ENCODE results near the gene RPEL1. TPM values are rescaled to one million over a fixed set of nuclear protein-coding genes. Genes with fewer than 3 reads are reported as not detected.
"Not testable (repeated sequence)": the region's sequence is repeated elsewhere in the genome, so short reads cannot be mapped to it uniquely, and the experiment has no call there.

RPEL1 gene
- total RNA-seq, 1 donor from 2014 or later, result not detected

GRCh38 chr10:103215601-103216000 is 30.1 kb upstream of the RPEL1 start:
- no peak for DNase-seq
- Mint-ChIP-seq H3K4me3 (no peak overlapping the region), H3K27ac (no peak overlapping the region), H3K27me3 (peaks cover 4% of the 10 kb centered on the region), H3K36me3 (ENCODE audit: low read depth) (no peaks in the 10 kb centered on the region), H3K9me3 (peaks cover 8% of the 10 kb centered on the region), H3K4me1 (no peaks in the 10 kb centered on the region)
- intact Hi-C loops (cut with micrococcal nuclease), result no loop called here

DNA sequence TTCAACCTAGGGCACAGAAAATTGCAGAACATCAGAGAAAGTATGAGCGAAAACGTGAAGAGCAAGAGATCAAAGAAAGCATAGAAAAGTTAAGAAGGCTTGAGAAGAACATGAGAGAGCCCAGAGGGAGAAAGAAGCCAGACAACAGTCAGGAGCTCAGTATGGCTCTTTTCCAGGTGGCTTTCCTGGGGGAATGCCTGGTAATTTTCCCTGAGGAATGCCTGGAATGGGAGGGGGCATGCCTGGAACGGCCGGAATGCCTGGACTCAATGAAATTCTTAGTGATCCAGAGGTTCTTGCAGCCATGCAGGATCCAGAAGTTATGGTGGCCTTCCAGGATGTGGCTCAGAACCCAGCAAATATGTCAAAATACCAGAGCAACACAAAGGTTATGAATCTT is 29.3 kb upstream of the RPEL1 start:
- H3K9me3 Mint-ChIP-seq; H3K27ac Mint-ChIP-seq; H3K27me3 Mint-ChIP-seq; H3K4me1 Mint-ChIP-seq; H3K36me3 Mint-ChIP-seq (ENCODE audit: low read depth); H3K4me3 Mint-ChIP-seq; DNase-seq; intact Hi-C loops (cut with micrococcal nuclease): not testable (repeated sequence)

DNA sequence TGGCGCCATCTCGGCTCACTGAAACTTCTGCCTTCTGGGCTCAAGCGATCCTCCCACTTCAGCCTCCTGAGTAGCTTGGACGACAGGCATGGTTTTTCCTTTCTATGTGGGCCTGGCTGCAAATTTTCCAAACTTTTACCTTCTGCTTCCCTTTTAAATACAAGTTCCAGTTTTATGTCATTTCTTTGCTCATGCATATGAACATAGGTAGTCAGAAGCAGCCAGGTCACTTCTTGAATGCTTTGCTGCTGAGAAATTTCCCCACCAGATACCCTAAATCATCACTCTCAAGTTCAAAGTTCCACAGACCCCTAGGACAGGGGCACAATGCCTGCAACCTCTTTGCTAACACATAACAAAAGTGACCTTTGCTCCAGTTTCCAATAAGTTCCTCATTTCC is 21.6 kb upstream of the RPEL1 start:
- Mint-ChIP-seq H3K27ac (no peak overlapping the region), H3K4me3 (no peak overlapping the region), H3K36me3 (ENCODE audit: low read depth) (no peaks in the 10 kb centered on the region), H3K27me3 (peaks cover 2% of the 10 kb centered on the region), H3K4me1 (no peaks in the 10 kb centered on the region), H3K9me3 (peaks cover 11% of the 10 kb centered on the region)
- intact Hi-C loops (cut with micrococcal nuclease), result no loop called here
- DNase-seq, result no peak

- H3K36me3 Mint-ChIP-seq (ENCODE audit: low read depth); H3K27ac Mint-ChIP-seq; H3K27me3 Mint-ChIP-seq; DNase-seq; intact Hi-C loops (cut with micrococcal nuclease); H3K4me3 Mint-ChIP-seq; H3K4me1 Mint-ChIP-seq: not testable (repeated sequence)
- peaks cover 11% of the 10 kb centered on the region for H3K9me3 Mint-ChIP-seq
These were observed 21.0 kb upstream of the RPEL1 start for GRCh38 chr10:103224721-103225120.

DNA sequence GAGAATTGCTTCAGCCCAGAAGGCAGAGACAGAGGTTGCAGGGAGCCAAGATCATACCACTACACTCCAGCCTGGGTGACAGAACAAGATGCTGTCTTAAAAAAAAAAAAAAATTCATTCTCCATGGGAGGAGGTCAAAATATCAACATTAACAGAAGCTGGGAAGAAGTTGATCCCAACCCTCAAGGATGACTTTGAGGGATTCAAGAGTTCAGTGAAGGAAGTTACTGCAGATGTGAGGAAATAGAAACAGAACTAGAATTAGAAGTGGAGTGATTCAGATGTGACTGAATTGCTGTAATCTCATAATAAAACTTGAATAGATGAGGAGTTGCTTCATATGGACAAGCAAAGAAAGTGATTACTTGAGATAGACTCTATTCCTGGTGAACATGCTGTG is 19.7 kb upstream of the RPEL1 start:
- intact Hi-C loops (cut with micrococcal nuclease), result no loop called here
- Mint-ChIP-seq H3K9me3 (peaks cover 11% of the 10 kb centered on the region), H3K4me3 (no peak overlapping the region), H3K27me3 (peaks cover 2% of the 10 kb centered on the region), H3K4me1 (no peaks in the 10 kb centered on the region), H3K36me3 (ENCODE audit: low read depth) (no peaks in the 10 kb centered on the region), H3K27ac (no peak overlapping the region)
- no peak for DNase-seq

GRCh38 chr10:103227416-103227815 is 18.3 kb upstream of the RPEL1 start:
- Mint-ChIP-seq H3K4me1 (no peaks in the 10 kb centered on the region), H3K9me3 (peaks cover 8% of the 10 kb centered on the region), H3K27me3 (peaks cover 2% of the 10 kb centered on the region), H3K36me3 (ENCODE audit: low read depth) (no peaks in the 10 kb centered on the region), H3K27ac (no peak overlapping the region), H3K4me3 (no peak overlapping the region)
- DNase-seq, result no peak
- intact Hi-C loops (cut with micrococcal nuclease), result no loop called here

GRCh38 chr10:103231047-103231551 is 14.6 kb upstream of the RPEL1 start:
- Mint-ChIP-seq H3K4me1 (no peaks in the 10 kb centered on the region), H3K4me3 (no peak overlapping the region), H3K27me3 (no peaks in the 10 kb centered on the region), H3K27ac (no peak overlapping the region), H3K36me3 (ENCODE audit: low read depth) (no peaks in the 10 kb centered on the region), H3K9me3 (no peaks in the 10 kb centered on the region)
- DNase-seq, result no peak
- intact Hi-C loops (cut with micrococcal nuclease), result no loop called here

GRCh38 chr10:103232131-103232673 is 13.5 kb upstream of the RPEL1 start:
- Mint-ChIP-seq H3K4me1 (no peaks in the 10 kb centered on the region), H3K9me3 (no peaks in the 10 kb centered on the region), H3K36me3 (ENCODE audit: low read depth) (no peaks in the 10 kb centered on the region), H3K27me3 (no peaks in the 10 kb centered on the region), H3K4me3 (no peak overlapping the region), H3K27ac (no peak overlapping the region)
- intact Hi-C loops (cut with micrococcal nuclease), result no loop called here
- no peak for DNase-seq

- no peak for DNase-seq
- Mint-ChIP-seq H3K36me3 (ENCODE audit: low read depth) (no peaks in the 10 kb centered on the region), H3K9me3 (no peaks in the 10 kb centered on the region), H3K27me3 (no peaks in the 10 kb centered on the region), H3K4me3 (no peak overlapping the region), H3K27ac (no peak overlapping the region), H3K4me1 (no peaks in the 10 kb centered on the region)
- intact Hi-C loops (cut with micrococcal nuclease), result no loop called here
These were observed 12.8 kb upstream of the RPEL1 start for GRCh38 chr10:103232772-103233488.

- DNase-seq, result no peak
- H3K4me3 Mint-ChIP-seq, result no peak overlapping the region
- intact Hi-C loops (cut with micrococcal nuclease), result no loop called here
- no peaks in the 10 kb centered on the region for H3K9me3 Mint-ChIP-seq
- H3K27ac Mint-ChIP-seq, result no peak overlapping the region
- no peaks in the 10 kb centered on the region for H3K36me3 Mint-ChIP-seq (ENCODE audit: low read depth)
- H3K4me1 Mint-ChIP-seq, result peaks cover 13% of the 10 kb centered on the region
- no peaks in the 10 kb centered on the region for H3K27me3 Mint-ChIP-seq
These were observed 9.9 kb upstream of the RPEL1 start for GRCh38 chr10:103235775-103236174.

GRCh38 chr10:103238506-103239252 is 7.0 kb upstream of the RPEL1 start:
- Mint-ChIP-seq H3K4me3 (no peak overlapping the region), H3K4me1 (peaks cover 21% of the 10 kb centered on the region), H3K27me3 (no peaks in the 10 kb centered on the region), H3K9me3 (no peaks in the 10 kb centered on the region), H3K27ac (no peak overlapping the region), H3K36me3 (ENCODE audit: low read depth) (no peaks in the 10 kb centered on the region)
- intact Hi-C loops (cut with micrococcal nuclease), result no loop called here
- no peak for DNase-seq

DNA sequence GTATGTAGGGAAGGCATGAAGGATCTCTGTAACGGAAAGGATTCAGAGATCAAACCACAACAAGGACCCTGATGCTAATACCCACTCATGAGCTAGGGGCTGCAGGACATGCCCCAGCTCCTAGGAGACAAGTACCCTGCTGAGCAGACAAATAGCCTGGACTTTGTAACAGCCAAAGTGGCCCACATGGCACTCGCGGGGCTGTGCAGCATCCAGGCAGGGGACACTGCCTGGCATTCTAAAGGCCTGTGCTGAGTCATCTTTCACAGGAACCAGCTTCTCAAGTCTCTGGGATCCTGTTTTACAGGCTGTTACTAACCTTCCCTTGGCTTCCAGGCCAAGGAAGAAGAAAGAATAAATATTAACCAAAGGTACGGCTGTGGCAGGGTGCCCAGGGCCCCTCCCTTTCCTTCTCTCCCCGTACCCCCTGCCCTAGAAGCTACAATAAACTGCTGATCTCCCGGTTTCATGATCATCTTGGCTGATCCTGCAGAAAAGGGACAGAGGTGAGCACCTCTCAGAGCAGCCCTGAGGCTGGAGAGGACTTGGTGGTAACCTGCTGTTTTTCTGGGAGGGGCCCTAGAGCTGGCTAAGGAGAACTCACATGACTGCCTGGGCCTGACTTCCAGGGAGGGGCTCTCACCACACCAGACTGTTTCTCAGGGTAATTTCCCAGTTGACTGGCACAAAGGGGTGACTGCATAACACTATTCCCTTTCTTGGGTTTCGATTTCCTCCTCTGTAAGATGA is 4.2 kb upstream of the RPEL1 start:
- peak overlapping the region; percentile 56 for H3K27ac Mint-ChIP-seq
- H3K4me1 Mint-ChIP-seq, result peaks cover 24% of the 10 kb centered on the region
- intact Hi-C loops (cut with micrococcal nuclease), result loop anchor here (1.0 to 10.0 kb wide), 2 partner anchors 44 to 147 kb away; no protein-coding TSS in a partner anchor
- H3K36me3 Mint-ChIP-seq (ENCODE audit: low read depth), result no peaks in the 10 kb centered on the region
- no peaks in the 10 kb centered on the region for H3K9me3 Mint-ChIP-seq
- peaks cover 3% of the 10 kb centered on the region for H3K27me3 Mint-ChIP-seq
- DNase-seq, result peak; percentile 74
- peak overlapping the region; percentile 56 for H3K4me3 Mint-ChIP-seq

GRCh38 chr10:103244666-103245271 is 918 bp upstream of the RPEL1 start:
- no peak overlapping the region for H3K27ac Mint-ChIP-seq
- peaks cover 19% of the 10 kb centered on the region for H3K4me1 Mint-ChIP-seq
- DNase-seq, result peak; percentile 89
- intact Hi-C loops (cut with micrococcal nuclease), result loop anchor here (1.0 to 10.0 kb wide), 4 partner anchors 150 to 409 kb away; no protein-coding TSS in a partner anchor
- H3K4me3 Mint-ChIP-seq, result no peak overlapping the region
- H3K9me3 Mint-ChIP-seq, result no peaks in the 10 kb centered on the region
- H3K27me3 Mint-ChIP-seq, result peaks cover 18% of the 10 kb centered on the region
- H3K36me3 Mint-ChIP-seq (ENCODE audit: low read depth), result no peaks in the 10 kb centered on the region
